Stimulated activated CD4-positive, alpha-beta T cell treated with anti-CD3 and anti-CD28 coated beads, Interleukin-12 subunit alpha, Interleukin-12 subunit beta, amount 100 ng/mL, for 48 hours (primary cell): Measurements from ENCODE around the gene RETREG1.
"Not testable (repeated sequence)": the region's sequence is repeated elsewhere in the genome, so short reads cannot be mapped to it uniquely, and the experiment has no call there.

ENCODE experiments used
- DNase-seq, 3 donors: peaks; one replicate each; pipeline ENCODE4 v3.0.0-alpha.2; 2020; ENCODE audit warnings: low read depth in 2 of 3, low spot score in 1 of 3

RETREG1 gene

DNA sequence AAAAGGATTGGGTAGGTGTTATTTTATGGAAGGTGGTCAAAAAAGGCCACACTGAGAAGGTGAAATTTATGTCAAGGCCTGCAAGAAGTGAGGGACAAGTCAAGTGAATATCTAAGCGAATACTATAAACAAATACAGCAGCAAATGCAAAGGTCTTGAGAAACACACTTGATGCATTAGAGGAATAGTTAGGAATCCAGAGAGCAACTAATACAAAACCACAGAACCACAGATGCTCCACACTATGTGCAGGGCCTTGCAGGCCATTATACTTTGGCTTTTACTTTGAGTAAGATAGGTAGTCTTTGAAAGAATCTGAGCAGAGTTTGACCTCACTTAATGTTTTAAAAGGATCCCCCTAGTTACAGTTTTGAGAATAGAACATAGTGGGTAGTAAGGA lies 155.8 kb downstream of the RETREG1 start:
- DNase-seq, result no peak

DNA sequence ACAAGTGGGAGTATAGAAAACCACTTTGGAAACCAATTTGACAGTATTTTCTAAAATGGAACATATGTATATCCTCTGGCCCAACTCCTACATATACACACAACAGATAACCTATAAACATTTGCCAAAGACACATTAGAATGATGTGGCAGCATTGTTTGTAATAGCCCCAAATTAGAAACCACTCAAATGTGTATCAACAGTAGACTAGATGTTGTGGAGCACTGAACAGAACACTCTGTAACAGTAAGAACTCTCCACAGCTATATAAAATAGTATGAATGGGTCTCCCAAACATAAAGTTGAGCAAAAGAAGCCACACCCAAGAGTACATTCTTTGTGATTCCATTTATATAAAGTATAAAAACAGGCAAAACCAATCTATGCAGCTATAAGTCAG lies 157.3 kb downstream of the RETREG1 start:
- DNase-seq, result no peak

DNA sequence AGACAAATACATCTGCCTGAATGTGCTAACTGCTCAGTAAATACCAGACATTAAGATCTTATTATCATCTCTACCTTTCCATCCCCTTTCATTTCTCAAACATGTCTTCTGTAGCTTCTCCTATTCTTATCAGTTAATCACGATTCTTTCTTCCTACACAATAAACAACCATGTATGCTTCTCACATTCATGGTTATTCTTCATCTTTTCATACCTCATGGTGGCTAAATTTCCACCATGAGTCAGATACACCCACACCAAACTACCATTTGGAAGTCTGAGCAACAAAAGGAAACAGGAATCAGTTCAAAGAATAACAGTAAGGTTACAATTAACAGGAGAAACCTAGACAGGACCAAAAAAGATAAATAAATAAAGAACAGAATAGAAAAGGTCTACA lies 158.9 kb downstream of the RETREG1 start:
- DNase-seq, result no peak

DNA sequence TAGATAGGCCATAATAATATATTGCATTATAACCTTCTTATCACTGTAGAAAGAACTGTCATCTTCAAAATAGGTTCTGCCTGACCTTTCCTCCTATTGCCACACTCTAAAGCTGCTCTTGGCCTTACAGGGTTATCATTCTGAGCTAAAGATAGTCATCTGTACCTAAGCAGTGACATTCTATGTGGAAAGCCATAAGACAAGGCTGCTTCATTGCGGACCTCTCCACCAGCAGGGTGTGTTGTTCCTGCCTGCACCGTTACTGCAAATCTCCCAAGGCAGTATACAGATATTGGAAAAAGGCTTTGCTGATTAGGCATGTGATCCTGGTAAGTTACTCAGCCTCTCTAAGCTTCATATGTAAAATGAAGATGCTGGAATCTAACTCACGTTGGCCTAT lies 159.3 kb downstream of the RETREG1 start:
- DNase-seq, result no peak

DNA sequence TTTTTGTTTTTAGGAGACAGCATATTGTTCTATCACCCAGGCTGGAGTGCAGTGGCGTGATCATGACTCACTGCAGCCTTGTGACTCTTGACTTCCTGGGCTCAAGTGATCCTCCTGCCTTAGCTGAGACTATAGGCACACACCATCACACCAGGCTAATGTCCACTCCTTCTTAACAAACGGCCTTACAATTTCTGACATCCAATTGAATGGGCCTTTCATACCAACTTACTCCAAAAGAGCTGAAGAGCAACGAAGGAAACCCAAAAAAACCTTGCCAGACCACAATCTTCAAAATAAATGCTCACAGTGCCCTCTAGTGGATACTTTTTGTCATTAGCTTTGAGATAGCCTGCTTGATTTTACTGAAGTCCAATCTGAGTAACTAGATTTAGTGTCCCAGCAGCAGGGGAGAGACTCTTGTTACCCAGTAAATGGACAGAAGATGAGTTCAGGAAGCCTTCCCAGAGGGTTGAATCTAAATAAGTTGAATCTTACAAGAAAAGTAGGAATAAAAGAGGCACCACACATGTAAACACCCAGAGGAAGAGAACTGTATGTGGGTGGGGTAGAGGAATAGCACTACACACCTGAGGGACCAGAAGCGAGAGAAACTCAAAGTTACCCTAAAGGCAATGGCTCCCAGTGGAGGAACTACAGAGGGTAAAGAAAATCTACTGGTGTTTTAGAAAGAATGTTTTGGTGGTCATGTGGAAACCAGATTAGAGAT lies 160.5 kb downstream of the RETREG1 start:
- DNase-seq, result no peak

DNA sequence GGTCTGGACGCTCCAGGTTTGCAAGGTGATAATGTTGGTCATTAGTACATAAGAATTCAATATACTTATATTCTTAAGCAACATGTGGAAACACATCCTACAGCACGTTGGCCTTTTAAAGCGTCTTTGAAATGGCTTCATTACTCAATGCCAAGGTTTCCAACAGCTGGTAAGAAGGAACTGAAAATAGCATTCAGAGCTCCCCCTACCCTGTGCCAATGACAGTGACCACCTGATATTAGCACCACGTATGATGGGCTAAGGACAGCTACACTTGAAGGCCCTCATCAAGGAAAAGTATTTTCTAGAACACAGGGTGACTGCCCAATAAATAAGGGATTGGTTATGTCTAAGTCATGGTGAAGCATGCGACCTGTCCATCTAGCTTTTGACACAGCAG lies 161.1 kb downstream of the RETREG1 start:
- no peak for DNase-seq

DNA sequence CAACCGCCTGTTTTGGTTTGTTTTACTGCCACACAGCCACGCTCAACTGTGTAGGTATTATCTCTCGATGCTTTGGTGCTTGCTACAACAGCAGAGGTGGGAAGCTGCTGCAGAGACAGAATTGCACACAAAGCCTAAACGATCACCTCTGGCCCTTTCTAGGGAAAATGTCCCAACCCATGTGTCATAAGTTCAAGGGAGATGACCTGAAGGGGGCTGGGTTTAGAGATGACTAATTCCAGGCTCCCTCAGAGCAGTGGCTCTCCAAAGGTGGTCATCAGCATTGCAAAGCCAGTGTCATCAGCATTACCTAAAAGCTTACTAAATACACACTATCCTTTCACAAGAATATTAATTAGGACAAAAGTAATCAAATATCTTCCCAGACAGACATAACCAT lies 162.1 kb downstream of the RETREG1 start:
- no peak for DNase-seq

DNA sequence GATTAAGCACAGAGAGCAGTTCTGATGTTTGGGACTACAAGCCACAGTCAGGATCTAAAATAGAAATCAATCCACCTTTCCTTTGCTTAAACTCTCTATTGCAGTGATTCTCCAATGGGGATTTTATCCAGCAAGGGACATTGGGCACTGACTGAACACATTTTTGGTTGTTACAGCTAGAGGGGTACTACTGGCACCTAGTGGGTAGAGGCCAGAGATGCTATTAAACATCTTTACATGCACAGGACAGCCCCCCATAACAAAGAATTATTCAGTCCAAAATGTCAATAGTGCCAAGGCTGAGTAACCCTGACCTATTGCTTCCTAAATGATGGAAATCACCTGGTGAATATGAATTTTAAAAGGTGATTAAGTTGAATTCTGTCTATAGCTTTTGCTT lies 163.2 kb downstream of the RETREG1 start:
- no peak for DNase-seq

DNA sequence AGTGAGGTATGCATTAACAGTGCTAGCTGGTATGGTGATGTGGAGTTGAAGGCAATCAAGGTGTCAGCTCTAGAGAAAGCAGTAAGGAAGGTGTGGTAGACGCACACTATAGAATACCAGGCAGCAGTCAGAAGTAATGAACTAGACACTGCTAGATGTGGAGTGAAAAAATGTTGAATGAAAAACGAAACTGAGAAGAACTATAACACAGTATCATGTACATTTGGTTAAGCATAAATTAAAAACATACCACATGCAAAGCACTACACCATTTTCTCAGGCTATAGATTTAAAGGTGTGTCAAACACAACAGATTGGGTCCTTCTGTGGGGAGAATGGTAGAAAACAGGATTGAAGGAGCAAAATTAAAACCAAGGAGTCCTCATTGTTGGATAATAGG lies 166.6 kb downstream of the RETREG1 start:
- DNase-seq, result no peak

DNA sequence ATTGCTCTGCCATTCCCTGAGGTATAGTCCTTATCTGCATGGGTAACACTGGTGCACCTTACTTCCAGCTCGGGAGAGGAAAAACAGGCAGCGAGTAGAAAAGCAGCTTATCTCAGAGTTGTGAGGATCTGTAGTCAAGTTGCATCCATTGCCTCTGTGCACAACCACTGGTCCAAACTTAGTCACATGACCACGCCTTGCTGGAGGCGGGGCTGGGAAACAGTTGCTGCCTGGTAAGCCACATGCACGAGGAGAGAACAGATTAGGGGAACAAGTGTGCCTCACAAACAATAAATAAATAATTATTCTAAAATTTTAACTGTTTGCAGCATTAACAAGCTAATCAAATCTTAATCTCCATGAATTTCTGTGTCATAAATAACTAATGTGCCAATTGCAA lies 169.8 kb downstream of the RETREG1 start:
- DNase-seq, result no peak

DNA sequence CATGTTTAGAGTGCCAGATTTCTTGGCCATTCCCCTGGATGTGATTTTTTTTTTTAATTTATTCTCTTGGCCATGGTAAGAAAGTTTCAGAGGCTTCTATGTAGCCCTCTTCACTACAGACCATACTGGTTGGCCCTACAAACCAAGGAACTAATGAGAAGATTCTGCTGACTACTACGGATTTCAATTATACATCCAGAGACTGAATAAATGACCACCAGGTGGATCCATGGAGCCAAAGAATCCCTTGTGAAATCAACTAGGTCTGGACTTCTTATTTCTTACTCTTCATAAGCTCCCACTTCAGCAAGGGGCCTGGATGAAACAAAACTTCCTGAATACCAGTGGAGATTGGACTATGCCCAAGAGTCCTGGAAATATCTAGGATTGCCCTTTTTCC lies 178.8 kb downstream of the RETREG1 start:
- DNase-seq, result no peak

DNA sequence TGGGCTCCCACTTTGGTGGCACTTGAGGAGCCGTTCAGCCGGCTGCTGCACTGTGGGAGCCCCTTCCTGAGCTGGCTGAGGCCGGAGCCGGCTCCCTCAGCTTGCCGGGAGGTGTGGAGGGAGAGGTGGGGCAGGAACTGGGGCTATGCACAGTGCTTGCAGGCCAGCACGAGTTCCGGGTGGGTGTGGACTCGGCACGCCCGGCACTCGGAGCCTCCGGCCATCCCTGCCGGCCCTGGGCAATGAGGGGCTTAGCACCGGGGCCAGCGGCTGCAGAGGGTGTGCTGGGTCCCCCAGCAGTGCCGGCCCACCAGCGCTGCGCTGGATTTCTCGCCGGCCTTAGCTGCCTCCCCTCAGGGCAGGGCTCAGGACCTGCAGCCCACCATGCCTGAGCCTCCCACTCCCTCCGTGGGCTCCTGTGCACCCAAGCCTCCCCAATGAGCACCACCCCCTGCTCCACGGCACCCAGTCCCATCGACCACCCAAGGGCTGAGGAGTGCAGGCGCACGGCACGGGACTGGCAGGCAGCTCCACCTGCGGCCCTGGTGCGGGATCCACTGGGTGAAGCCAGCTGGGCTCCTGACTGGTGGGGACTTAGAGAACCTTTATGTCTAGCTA lies 180.6 kb downstream of the RETREG1 start:
- not testable (repeated sequence) for DNase-seq

DNA sequence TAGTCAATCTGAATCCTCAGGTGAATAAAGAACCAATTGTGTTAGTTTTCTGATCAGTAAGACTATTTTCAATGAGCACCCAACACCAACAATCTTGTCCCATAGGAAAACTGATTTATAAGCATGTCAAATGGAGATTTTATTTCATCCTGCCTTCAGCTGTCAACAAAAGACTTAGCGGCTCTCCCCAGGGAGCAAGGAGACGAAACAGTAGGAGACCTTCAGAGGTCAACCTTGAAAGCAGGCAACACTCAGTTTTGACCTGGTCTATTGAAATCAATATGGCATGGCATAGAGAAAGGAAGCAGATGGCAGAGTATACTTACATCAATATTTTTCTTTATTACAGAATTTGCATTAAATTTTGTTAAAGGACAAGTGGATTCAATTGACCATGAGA lies 185.3 kb downstream of the RETREG1 start:
- DNase-seq, result no peak

DNA sequence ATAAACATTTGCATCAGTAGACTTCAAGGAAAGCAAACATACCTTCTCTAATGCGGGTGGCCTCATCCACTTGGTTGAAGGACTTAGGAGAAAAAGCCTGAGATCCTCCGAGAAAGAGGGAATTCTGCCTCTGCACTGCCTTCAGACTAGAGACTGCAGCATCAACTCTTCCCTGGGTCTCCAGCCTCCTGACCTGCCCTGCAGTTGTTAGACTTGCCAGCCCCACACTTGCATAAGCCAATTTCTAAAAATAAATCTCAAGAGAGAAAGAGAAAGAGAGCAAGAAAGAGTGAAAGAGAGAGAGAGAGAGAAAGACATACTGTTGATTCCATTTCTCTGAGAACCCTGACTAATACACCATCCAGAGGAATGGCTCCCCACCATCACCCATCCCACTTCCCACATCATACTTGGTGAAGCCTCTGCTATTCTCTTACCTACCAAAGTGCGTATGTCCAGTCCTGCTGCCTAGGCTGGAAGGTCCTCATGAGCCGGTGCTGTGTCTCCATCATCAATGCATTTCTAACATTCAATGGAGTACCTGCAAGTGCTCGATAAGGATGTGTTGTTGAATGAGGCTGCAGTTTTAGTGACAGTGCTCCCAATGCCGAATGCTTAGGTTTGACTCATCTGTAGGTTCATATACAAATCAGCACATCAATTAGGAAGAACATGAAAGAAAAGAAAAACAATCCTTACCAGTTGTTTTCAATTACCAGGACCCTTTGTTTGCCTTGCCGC lies 186.3 kb downstream of the RETREG1 start:
- DNase-seq, result no peak

DNA sequence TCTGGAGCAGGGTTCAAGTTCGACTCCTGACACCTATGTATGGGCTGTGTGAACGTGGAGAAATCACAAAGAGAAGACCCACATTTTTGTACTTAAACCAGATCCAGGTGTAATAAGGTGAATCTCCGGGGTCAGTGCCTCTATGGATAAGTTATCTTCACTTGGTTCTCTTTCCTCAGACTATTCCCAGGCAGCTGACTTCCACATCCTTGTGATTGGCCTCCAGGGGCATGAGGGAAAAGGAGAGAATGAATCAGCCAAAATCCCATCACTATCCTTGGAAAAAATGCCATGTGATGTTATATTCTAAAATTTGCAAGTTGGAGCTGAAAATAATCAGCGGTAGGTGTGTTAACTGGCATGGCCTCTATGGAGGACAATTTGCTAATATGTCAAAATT lies 188.4 kb downstream of the RETREG1 start:
- no peak for DNase-seq

DNA sequence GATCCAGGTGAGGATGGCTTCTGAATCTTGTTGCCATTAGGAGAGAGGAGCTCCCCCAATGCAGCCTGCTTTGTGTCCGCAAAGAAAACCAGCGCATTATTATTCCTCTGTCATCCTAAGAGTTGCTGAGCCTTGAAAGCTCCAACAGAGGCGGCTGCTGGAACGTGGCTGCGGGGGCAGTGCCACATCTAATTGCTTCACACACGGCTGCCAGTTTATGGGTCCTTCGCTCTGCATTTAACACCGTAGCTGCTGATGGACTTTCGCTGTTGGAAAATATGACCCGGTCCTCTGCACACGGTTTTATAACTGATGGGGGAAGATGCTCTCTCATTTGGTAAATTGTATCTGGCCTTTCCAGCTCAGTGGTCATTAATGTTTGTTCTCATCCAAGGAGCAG lies 189.2 kb downstream of the RETREG1 start:
- DNase-seq, result no peak
